ENCODE measurements around the gene SF3B5.
"Not testable (repeated sequence)": the region's sequence is repeated elsewhere in the genome, so short reads cannot be mapped to it uniquely, and the experiment has no call there.

Gene SF3B5

DNA sequence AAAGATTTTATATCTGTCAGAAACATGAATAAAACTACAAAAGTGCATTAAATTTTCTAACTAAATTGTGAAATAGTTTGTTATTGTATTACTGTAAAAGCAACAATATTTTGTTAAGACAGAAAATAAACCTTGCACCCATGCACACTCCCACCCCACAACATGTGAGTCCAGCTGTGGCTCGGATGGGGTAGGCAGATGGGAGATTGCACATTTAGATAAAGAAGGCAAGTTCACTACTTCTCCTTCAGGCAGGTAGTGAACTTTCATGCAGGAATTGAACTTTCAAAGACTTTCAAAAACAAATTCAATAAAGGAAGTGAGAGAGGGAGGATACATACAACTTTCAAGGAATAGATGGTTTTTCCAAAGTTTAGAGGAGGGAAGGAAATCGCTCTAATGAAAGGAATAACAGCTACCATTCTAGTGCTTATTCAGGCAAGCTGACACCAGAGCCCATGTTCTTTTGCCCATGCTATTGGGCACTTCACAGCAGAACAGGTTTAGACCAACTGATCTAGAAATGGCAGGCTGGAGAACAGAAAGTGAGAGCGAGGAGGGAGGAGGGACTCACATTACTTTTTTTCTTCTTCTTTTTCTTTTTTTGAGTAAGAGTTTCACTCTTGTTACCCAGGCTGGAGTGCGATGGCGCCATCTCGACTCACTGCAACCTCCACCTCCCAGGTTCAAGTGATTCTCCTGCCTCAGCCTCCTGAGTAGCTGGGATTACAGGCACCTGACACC, 28.5 kb downstream of the SF3B5 start:
- no peak for DNase-seq
- intact Hi-C loops (cut with DNase I), result no loop called here

DNA sequence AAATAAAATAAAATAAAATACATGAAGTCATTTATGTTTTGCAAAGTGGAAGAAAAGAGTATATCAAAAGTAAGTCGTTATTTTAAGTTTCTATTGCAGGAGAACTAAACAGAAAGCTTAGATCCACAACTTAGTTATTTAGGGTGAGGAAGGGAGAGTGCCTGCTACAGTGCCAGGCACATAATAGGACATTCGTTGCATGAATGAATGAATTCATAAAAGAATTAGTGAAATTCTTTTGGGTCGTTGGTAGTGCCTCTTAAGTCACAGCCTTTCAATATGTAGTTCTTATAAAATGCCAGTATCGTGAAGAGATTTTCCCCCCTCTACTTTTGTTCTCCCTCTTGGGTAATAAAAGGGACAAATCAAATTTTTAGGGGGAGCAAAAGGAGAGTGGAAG, 29.1 kb downstream of the SF3B5 start:
- DNase-seq, result no peak
- intact Hi-C loops (cut with DNase I), result no loop called here

DNA sequence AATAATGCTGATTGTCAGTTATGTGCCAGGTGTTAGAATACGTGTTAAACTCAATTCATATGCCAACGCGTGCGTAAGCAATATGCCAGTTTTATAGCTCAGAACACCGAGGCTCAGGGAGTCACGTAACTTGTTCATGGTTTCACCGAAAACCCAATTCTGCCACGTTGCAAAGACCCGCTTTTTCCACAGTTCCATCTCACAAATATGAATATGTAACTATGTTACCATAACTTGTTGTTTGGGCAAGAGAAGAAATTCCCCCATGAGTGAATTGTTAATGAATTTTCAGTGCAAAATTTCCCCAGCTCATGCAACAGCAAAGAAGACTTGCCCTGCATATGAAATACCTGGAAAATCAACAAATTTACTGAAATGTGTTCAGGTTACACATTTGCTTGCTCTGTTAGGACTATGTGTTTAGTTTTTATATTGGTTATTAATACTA, 30.1 kb downstream of the SF3B5 start:
- intact Hi-C loops (cut with DNase I), result no loop called here
- DNase-seq, result no peak

DNA sequence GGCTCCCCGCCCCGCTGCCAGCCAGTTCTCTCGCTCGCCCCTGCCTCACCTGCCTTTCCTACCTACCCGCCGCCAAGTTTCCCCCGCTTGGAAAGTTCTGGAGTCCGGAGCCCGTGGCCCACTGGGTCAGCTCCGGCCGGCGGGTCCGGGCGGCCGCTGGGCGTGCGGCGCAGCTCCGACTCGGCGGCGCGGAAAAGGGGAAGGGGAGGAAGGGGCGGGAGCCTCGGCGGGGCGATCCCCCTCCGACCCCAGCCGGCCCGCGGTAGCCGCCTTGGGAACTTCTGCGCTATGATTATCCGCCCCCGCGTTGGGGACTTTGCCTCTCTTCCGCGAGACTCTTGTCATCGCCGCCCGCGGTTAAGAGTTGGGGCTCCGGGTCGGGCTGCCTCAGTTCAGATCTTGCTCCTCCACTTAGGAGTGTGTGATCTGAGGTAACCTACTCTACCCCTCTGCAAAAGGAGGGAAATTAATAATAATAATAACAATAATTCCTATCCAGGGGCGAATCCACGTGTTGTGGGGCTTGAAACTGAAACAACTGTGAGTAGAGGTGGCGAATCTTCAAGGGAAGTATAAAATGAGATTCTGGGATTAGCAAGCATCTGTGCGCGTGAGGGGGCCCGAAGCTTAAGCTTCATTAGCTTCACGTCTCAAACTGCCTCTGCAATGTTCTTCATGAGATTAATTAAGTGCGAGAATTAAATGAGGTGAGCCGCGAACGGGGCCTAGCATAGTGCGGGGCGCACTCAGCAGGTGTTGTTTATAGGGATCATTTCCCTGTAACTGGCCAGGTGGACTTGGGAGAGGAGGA, 30.8 kb downstream of the SF3B5 start:
- intact Hi-C loops (cut with DNase I), result no loop called here

DNA sequence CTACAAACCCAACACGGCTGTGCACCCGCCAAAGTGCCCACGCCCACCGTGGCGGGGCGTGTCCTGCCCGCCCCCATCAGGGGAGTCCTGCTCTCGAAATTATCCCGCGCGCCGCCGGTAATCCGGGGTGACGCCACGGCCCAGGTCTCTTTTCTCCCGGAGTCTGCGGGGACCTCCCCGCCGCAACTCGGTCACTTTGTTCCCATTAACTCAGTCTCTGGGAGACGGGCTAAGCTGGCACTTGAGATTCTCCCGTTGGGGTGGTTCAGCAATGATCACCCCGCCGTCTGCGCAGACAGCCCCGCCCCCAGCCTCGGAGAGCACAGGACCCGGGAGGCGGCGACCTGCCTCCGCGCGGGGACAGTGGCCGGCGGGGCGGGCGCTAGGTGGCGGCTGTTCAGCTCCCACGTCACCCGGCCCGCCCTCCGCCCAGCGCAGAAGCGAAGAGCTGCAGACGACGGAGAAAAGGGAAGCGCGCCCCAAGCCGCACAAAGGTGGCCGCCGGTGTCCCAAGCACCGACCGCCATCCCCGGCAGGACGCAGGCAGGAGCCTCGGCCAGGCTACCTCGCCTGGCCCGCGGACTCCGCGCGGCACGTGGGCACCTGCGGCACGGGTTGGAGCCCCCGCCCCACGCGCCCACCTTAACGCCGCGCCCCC, 31.5 kb downstream of the SF3B5 start:
- peak; percentile 27 to 86 (median 72) for DNase-seq
- intact Hi-C loops (cut with DNase I), result no loop called here

More for the DNA sequence above, 30.8 kb downstream of the SF3B5 start:
- DNase-seq, result peak in 17 of 42 donors; percentile 3 to 51 (median 16)

DNA sequence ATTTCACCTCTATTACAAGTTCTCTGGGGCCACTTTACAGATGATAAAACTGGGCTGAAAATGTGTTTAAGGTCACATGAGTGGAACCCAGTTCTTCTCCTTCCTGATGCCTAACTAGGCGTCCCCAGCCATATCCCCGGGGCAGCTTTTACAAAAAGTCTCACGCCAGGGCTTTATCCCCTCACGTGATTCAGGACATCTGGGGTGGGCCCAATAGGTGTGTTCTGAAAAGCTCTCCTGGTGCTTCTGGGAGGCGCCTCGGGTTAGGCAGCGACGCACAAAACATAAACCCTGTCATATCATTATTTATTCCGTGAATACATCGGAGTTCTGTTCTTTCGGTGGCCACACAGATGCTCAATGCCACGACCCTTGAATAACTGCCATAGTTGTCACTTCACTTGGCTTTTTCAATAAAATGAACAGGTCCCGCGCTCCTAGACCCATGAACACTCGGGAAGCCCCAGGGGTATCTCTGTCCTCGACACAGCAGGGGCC, 32.1 kb downstream of the SF3B5 start:
- intact Hi-C loops (cut with DNase I), result no loop called here
- DNase-seq, result no peak

DNA sequence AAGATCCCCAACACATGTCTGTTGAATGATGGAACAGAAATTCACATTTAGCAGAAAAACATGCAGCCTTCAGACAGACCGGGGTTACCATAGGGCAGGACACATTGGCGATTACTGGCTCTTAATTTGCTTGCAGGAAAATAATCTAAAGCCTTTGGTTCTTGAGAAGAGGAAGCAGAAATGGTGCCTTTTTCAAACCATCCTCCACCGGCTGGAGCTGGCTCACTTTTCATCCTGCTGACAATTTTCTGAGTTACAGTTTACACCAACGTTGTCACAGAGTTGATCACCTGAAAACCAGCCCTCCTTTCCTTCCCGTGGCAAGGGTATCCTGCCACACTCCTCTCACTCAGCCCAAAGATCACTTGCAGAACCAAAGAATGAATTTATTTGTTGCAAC, 32.6 kb downstream of the SF3B5 start:
- intact Hi-C loops (cut with DNase I), result no loop called here
- DNase-seq, result peak in 1 of 42 donors; percentile 3

DNA sequence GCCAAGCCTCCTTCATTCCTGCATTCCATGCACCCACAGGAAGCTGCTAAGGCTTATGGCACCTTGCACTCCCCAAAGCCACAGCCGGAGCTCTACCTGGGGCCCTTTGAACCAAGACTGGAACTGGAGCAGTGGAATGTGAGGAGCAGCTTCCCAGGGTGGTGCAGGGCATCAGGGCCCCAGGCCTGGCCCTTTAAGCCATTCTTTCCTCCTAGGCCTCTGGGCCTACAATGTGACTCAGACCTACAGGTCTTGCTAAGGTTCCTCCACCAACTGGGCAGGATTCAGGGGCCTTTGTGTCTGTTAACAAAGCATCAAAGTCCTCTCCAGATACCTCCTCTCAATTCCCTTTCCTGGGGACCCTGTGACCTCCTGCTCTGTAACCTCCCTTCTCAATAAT, 36.2 kb downstream of the SF3B5 start:
- intact Hi-C loops (cut with DNase I), result no loop called here
- no peak for DNase-seq

DNA sequence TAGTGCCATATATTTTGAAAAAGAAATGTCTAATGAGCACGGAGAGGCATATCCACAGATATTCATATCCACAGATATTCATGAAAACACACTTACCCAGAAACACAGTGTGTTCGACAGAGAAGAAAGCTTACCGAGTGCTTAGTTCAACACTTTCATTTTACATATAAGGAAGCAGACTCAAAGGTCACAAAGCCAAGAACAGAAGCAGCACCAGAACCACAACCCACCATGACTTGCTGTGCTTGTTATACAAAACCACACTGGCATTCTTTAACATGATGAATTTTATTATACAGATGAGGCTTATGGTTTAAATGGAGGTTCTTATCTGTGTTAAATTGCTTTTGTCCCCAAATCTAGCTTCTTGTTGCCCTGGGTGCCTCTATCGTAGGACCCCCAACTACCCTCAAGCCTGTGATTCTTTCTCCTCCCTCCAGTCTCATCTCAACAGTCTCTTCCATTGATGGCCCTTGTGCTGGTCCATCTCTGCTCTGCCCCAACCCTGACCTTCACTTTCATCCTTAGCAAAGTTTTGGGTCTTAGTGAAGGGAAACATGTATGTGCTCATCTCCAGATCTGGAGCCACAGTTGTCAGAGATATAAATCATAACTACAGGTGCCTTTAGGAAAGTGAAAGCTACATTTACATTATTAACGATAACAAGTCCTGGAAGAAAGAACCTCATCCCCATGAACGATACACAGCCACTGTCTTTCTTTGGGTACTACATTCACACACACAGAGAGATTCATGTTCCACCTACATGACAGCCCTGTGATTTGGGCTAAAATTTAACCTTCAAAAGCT, 40.0 kb downstream of the SF3B5 start:
- intact Hi-C loops (cut with DNase I), result no loop called here
- DNase-seq, result no peak

DNA sequence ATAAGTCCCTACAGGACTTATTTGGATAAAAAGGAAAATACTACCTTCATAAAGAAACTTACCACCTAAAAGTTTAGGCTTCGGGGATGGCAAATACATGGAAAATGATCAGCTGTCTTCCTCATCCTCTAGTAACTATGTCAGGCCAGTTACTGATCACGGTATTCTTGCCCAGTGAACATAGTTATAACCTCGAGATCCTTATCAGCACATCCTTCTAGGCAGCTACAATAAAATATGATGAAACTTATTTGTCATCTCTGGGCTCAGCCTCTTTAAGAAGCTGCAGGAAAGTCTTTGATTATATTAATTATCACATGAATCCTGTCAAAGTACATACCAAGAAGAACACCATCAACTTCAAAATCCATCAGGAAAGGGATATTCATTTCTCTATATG, 41.8 kb downstream of the SF3B5 start:
- intact Hi-C loops (cut with DNase I), result no loop called here
- DNase-seq, result no peak

DNA sequence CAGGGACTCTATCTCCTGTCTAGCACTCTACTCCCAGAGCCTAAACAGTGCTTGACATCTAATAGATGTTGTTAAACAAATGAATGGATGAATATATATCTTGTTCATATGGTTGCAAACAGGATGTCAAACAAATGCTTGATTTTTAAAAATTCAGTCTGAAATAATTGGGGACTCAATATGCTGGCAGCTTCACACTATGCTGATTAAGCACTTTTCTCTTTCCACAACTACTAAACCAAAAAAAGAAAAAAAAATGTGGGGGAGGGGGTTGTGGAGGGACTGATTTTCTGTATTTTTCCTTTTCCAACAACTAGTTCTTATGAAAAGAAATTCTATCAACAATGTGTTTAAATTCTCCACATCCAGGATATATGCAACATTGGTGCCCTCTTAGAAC, 42.9 kb downstream of the SF3B5 start:
- intact Hi-C loops (cut with DNase I), result no loop called here
- DNase-seq, result no peak

DNA sequence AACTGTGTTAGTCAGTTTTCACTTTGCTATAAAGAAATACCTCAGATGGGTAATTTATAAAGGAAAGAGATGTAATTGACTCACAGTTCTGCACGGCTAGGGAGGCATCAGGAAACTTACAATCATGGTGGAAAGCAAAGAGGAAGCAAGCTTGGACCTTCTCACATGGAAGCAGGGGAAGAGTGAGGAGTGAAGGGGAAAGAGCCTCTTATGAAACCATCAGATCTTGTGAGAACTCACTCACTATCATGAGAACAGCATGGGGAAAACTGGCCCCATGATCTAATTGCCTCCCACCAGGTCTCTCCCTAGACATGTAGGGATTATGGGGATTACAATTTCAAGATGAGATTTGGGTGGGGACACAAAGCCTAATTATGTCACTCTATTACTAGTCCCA, 46.0 kb downstream of the SF3B5 start:
- no peak for DNase-seq
- intact Hi-C loops (cut with DNase I), result no loop called here

DNA sequence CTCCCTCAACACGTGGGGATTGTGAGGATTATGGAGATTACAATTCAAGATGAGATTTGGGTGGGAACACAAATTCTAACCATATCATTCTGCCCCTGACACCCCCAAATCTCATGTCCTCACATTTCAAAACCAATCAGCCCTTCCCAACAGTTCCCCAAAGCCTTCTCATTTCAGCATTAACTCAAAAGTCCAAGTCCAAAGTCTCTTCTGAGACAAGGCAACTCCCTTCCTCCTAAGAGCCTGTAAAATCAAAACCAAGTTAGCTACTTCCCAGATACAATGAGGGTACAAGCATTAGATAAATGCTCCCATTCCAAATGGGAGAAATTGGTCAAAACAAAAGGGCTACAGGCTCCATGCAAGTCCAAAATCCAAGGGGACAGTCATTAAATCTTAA, 47.7 kb downstream of the SF3B5 start:
- DNase-seq, result no peak
- intact Hi-C loops (cut with DNase I), result no loop called here

DNA sequence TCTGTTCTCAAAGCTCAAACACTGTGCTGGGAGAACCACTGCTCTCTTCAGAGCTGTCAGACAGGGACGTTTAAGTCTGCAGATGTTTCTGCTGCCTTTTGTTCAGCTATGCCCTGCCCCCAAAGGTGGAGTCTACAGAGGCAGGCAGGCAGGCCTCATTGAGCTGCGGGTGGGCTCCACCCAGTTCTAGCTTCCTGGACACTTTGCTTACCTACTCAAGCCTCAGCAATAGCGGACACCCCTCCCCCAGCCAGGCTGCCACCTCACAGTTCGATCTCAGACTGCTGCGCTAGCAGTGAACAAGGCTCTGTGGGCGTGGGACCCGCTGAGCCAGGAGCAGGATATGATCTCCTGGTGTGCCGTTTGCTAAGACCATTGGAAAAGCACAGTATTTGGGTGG, 48.7 kb downstream of the SF3B5 start:
- DNase-seq; intact Hi-C loops (cut with DNase I): not testable (repeated sequence)

DNA sequence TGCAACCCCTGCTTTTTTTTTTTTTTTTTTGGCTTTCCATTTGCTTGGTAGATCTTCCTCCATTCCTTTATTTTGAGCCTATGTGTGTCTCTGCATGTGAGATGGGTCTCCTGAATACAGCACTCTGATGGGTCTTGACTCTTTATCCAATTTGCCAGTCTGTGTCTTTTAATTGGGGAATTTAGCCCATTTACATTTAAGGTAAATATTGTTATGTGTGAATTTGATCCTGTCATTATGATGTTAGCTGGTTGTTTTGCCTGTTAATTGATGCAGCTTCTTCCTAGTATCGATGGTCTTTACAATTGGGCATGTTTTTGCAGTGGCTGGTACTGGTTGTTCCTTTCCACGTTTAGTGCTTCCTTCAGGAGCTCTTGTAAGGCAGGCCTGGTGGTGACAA, 50.4 kb downstream of the SF3B5 start:
- intact Hi-C loops (cut with DNase I), result not testable (repeated sequence)

More for the DNA sequence above, 50.4 kb downstream of the SF3B5 start:
- not testable (repeated sequence) for DNase-seq
